Glutamatergic neuron (in vitro differentiated cells): Measurements from ENCODE around the gene HOXB4. TPM values are rescaled to one million over a fixed set of nuclear protein-coding genes. Genes with fewer than 3 reads are reported as not detected.

Source experiments
- DNase-seq: peaks from one replicate; pipeline ENCODE4 v3.0.0; 2022
- H3K27ac Mint-ChIP-seq: one replicate; pipeline ENCODE4 v1.8.0; 2020; ENCODE audit warnings: mild to moderate bottlenecking, mixed read lengths, inconsistent platforms; ENCODE audit not compliant: unreplicated experiment
- H3K27me3 Mint-ChIP-seq: one replicate; pipeline ENCODE4 v1.8.0; 2020; ENCODE audit warnings: mild to moderate bottlenecking, moderate library complexity, mixed read lengths, inconsistent platforms; ENCODE audit not compliant: unreplicated experiment
- H3K36me3 Mint-ChIP-seq: one replicate; pipeline ENCODE4 v1.8.0; 2020; ENCODE audit warnings: mild to moderate bottlenecking, mixed read lengths, inconsistent platforms; ENCODE audit not compliant: unreplicated experiment
- H3K4me1 Mint-ChIP-seq: one replicate; pipeline ENCODE4 v1.8.0; 2020; ENCODE audit warnings: mild to moderate bottlenecking, low read depth, mixed read lengths, inconsistent platforms; ENCODE audit not compliant: unreplicated experiment
- H3K4me3 Mint-ChIP-seq: one replicate; pipeline ENCODE4 v1.8.0; 2020; ENCODE audit warnings: mild to moderate bottlenecking, mixed read lengths, inconsistent platforms; ENCODE audit not compliant: unreplicated experiment
- H3K9me3 Mint-ChIP-seq: one replicate; pipeline ENCODE4 v1.8.0; 2020; ENCODE audit warnings: mild to moderate bottlenecking, moderate library complexity, mixed read lengths, inconsistent platforms; ENCODE audit not compliant: unreplicated experiment
- total RNA-seq: library from RNA; stranded (reverse); fragmentation: NEBNext Ultra II Directional; extraction: Animal tissue kit (Norgen Biotek cat#: 25700); gene quantifications from one replicate; pipeline ENCODE4 v1.2.1, GENCODE V29; 2021; ENCODE audit not compliant: unreplicated experiment
- TF ChIP-seq, protein P1 (sequence below): fragments of 200-600 bp; sonication (generic); IDR thresholded peaks from one replicate; pipeline ENCODE4 v1.5.0; 2021; ENCODE audit not compliant: partially characterized antibody, unreplicated experiment

The HOXB4 gene
- total RNA-seq, 1 donor from 2014 or later, result not detected

DNA sequence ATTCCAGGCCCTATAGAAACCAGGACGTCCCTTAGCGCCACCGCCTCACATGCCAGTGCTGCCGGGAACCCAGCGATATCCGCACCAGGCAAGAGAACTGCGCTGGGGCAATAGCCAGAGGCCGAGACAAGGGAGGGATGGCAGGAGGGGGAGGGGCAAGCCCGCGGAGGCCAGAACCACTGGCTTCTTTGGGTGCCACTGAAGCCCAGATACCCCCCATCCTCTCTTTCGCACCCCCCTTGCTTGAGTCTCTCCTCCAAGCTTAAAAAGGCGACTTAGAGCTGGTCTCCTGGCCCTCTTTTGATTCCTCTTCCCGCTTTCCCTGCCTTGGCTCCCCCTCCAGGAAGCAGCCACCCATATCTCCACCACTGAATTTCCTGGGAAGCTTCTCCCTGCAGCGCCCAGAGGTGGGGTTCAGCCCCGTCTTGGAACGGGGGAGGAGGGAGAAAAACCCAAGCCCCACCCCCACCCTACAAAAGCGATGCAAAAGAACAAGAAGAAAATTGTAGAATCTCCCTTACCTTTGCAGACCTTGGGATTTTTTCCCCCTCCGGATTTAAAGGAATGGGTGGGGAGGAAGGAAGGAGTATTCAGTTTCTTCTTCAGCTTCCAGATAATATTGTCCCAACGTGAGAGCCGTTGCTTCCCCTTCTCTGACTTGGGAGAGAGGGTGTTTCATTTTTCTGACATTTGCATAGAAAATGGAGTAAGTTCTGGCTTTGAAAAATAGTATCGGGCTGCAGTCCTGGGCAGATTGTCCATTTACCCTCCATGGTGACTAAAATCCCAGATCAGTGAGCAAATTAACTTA, 26.0 kb upstream of the HOXB4 start:
- H3K9me3 Mint-ChIP-seq, result peaks cover 25% of the 10 kb centered on the region
- H3K4me1 Mint-ChIP-seq, result no peaks in the 10 kb centered on the region
- H3K36me3 Mint-ChIP-seq, result no peaks in the 10 kb centered on the region
- no peak for DNase-seq
- peaks cover 55% of the 10 kb centered on the region for H3K27me3 Mint-ChIP-seq
- TF ChIP-seq, protein P1, sequence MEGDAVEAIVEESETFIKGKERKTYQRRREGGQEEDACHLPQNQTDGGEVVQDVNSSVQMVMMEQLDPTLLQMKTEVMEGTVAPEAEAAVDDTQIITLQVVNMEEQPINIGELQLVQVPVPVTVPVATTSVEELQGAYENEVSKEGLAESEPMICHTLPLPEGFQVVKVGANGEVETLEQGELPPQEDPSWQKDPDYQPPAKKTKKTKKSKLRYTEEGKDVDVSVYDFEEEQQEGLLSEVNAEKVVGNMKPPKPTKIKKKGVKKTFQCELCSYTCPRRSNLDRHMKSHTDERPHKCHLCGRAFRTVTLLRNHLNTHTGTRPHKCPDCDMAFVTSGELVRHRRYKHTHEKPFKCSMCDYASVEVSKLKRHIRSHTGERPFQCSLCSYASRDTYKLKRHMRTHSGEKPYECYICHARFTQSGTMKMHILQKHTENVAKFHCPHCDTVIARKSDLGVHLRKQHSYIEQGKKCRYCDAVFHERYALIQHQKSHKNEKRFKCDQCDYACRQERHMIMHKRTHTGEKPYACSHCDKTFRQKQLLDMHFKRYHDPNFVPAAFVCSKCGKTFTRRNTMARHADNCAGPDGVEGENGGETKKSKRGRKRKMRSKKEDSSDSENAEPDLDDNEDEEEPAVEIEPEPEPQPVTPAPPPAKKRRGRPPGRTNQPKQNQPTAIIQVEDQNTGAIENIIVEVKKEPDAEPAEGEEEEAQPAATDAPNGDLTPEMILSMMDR, result no peak
- H3K27ac Mint-ChIP-seq, result no peak overlapping the region
- H3K4me3 Mint-ChIP-seq, result no peak overlapping the region

- H3K4me3 Mint-ChIP-seq, result no peak overlapping the region
- DNase-seq, result no peak
- H3K27me3 Mint-ChIP-seq, result peaks cover 46% of the 10 kb centered on the region
- H3K36me3 Mint-ChIP-seq, result no peaks in the 10 kb centered on the region
- no peak overlapping the region for H3K27ac Mint-ChIP-seq
- peaks cover 18% of the 10 kb centered on the region for H3K9me3 Mint-ChIP-seq
- TF ChIP-seq, protein P1, result no peak
- H3K4me1 Mint-ChIP-seq, result no peaks in the 10 kb centered on the region
Observed at GRCh38 chr17:48601539-48602425, 23.6 kb upstream of the HOXB4 start.

- Mint-ChIP-seq H3K27me3 (peaks cover 46% of the 10 kb centered on the region), H3K9me3 (peaks cover 13% of the 10 kb centered on the region), H3K27ac (no peak overlapping the region), H3K4me3 (no peak overlapping the region), H3K4me1 (peaks cover 2% of the 10 kb centered on the region), H3K36me3 (no peaks in the 10 kb centered on the region)
- TF ChIP-seq, protein P1, result no peak
- DNase-seq, result no peak
Observed at GRCh38 chr17:48601207-48601538, 23.0 kb upstream of the HOXB4 start.

- H3K36me3 Mint-ChIP-seq, result no peaks in the 10 kb centered on the region
- H3K4me1 Mint-ChIP-seq, result peaks cover 2% of the 10 kb centered on the region
- TF ChIP-seq, protein P1, result no peak
- no peak for DNase-seq
- H3K27me3 Mint-ChIP-seq, result peaks cover 48% of the 10 kb centered on the region
- no peak overlapping the region for H3K27ac Mint-ChIP-seq
- peaks cover 13% of the 10 kb centered on the region for H3K9me3 Mint-ChIP-seq
- no peak overlapping the region for H3K4me3 Mint-ChIP-seq
Observed at GRCh38 chr17:48600244-48601098, 22.3 kb upstream of the HOXB4 start.
